Neural progenitor cell (in vitro differentiated cells): Measurements from ENCODE around the gene C19orf33. TPM values are rescaled to one million over a fixed set of nuclear protein-coding genes. Genes with fewer than 3 reads are reported as not detected.

Source experiments
- DNase-seq: peaks from one replicate; pipeline ENCODE4 v3.0.0-alpha.2; 2016; ENCODE audit warnings: low spot score
- H2AFZ ChIP-seq: fragments of 200-600 bp; sonication (generic); replicated peaks from 2 replicates; pipeline ENCODE4 v1.6.1; 2016; ENCODE audit warnings: antibody characterized with exemption
- H3F3A ChIP-seq: fragments of 200-600 bp; sonication (generic); 2 replicates; pipeline ENCODE4 v1.6.1; 2016; ENCODE audit warnings: antibody characterized with exemption, low read depth
- H3K27ac ChIP-seq: fragments of 200-600 bp; sonication (generic); 2 replicates; pipeline ENCODE4 v1.5.1; 2016; ENCODE audit warnings: mild to moderate bottlenecking
- H3K27me3 ChIP-seq: fragments of 200-600 bp; sonication (generic); 2 replicates; pipeline ENCODE4 v1.6.1; 2016; ENCODE audit warnings: mild to moderate bottlenecking, moderate library complexity
- H3K36me3 ChIP-seq: fragments of 200-600 bp; sonication (generic); 2 replicates; pipeline ENCODE4 v1.5.1; 2016
- H3K4me1 ChIP-seq: fragments of 200-600 bp; sonication (generic); 2 replicates; pipeline ENCODE4 v1.6.1; 2016; ENCODE audit warnings: mixed run types
- H3K4me2 ChIP-seq: fragments of 200-600 bp; sonication (generic); 2 replicates; pipeline ENCODE4 v1.6.1; 2016
- H3K4me3 ChIP-seq: fragments of 200-600 bp; sonication (generic); 2 replicates; pipeline ENCODE4 v1.5.1; 2016
- H3K79me2 ChIP-seq: fragments of 200-600 bp; sonication (generic); 2 replicates; pipeline ENCODE4 v1.6.1; 2016; ENCODE audit warnings: low read depth
- H3K9ac ChIP-seq: fragments of 200-600 bp; sonication (generic); 2 replicates; pipeline ENCODE4 v1.6.1; 2016
- H3K9me3 ChIP-seq: fragments of 200-600 bp; sonication (generic); 2 replicates; pipeline ENCODE4 v1.5.1; 2016; ENCODE audit warnings: low read depth
- H4K20me1 ChIP-seq: fragments of 200-600 bp; sonication (generic); 2 replicates; pipeline ENCODE4 v1.6.1; 2016; ENCODE audit warnings: low read depth
- H3K27ac Mint-ChIP-seq: 3 replicates; pipeline ENCODE4 v1.8.0; 2021; ENCODE audit warnings: mixed read lengths
- H3K27me3 Mint-ChIP-seq: 2 replicates; pipeline ENCODE4 v1.8.0; 2022; ENCODE audit warnings: low read depth, mild to moderate bottlenecking, inconsistent platforms, moderate library complexity, mixed read lengths; ENCODE audit not compliant: insufficient read depth
- H3K36me3 Mint-ChIP-seq: 3 replicates; pipeline ENCODE4 v1.8.0; 2021; ENCODE audit warnings: mixed read lengths
- H3K4me1 Mint-ChIP-seq: 3 replicates; pipeline ENCODE4 v1.8.0; 2021; ENCODE audit warnings: mixed read lengths
- H3K4me3 Mint-ChIP-seq: 3 replicates; pipeline ENCODE4 v1.8.0; 2021; ENCODE audit warnings: mild to moderate bottlenecking, moderate library complexity, mixed read lengths
- H3K9me3 Mint-ChIP-seq: 3 replicates; pipeline ENCODE4 v1.8.0; 2020; ENCODE audit warnings: mixed read lengths
- EZH2 ChIP-seq: fragments of 200-600 bp; sonication (generic); IDR thresholded peaks from 2 replicates; pipeline ENCODE4 v1.6.1; 2017; ENCODE audit warnings: antibody characterized with exemption, mild to moderate bottlenecking, moderate library complexity
- EZH2phosphoT487 ChIP-seq: fragments of 200-600 bp; sonication (generic); IDR thresholded peaks from 2 replicates; pipeline ENCODE4 v1.6.1; 2017; ENCODE audit warnings: antibody characterized with exemption
- total RNA-seq: library from RNA; depleted of rRNA; stranded (reverse); fragments of >200 nt; gene quantifications from 2 replicates; pipeline ENCODE4 v1.2.3, GENCODE V29; 2015; ENCODE audit warnings: low replicate concordance
- TF ChIP-seq, protein P1 (sequence below): fragments of 200-600 bp; sonication (generic); IDR thresholded peaks from 2 replicates; pipeline ENCODE4 v1.5.1; 2017; ENCODE audit warnings: antibody characterized with exemption, mild to moderate bottlenecking

C19orf33 gene
- total RNA-seq, 1 donor from 2014 or later = not detected

DNA sequence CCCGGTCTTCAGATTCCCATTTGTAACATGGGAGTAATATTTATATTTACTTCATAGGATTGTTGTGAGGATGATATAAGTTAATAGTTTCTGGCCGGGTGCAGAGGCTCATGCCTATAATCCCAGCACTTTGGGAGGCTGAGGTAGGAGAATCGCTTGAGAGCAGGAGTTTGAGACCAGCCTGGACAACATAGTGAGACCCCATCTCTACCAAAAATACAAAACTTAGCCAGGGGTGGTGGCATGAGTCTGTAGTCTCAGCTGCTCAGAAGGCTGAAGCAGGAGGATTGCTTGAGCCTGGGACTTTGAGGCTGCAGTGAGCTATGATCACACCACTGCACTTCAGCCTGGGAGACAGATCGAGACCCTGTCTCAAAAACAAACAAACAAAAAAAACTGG is 42.8 kb downstream of the C19orf33 start:
- no peak overlapping the region for H3K4me3 Mint-ChIP-seq
- no peaks in the 10 kb centered on the region for H3K4me1 ChIP-seq
- H3K4me2 ChIP-seq = no peak overlapping the region
- no peaks in the 10 kb centered on the region for H3K4me1 Mint-ChIP-seq
- DNase-seq = no peak
- H3K27ac Mint-ChIP-seq = no peak overlapping the region
- no peak overlapping the region for H3K4me3 ChIP-seq
- H3K36me3 Mint-ChIP-seq = no peaks in the 10 kb centered on the region
- H3K27me3 ChIP-seq = no peaks in the 10 kb centered on the region
- H3F3A ChIP-seq = peaks cover 3% of the 10 kb centered on the region
- no peak overlapping the region for H3K9ac ChIP-seq
- no peaks in the 10 kb centered on the region for H3K9me3 Mint-ChIP-seq
- H2AFZ ChIP-seq = no peak overlapping the region
- H3K27ac ChIP-seq = no peak overlapping the region
- H4K20me1 ChIP-seq = no peaks in the 10 kb centered on the region
- peaks cover 3% of the 10 kb centered on the region for H3K27me3 Mint-ChIP-seq
- TF ChIP-seq EZH2 = no peak
- TF ChIP-seq, protein P1, sequence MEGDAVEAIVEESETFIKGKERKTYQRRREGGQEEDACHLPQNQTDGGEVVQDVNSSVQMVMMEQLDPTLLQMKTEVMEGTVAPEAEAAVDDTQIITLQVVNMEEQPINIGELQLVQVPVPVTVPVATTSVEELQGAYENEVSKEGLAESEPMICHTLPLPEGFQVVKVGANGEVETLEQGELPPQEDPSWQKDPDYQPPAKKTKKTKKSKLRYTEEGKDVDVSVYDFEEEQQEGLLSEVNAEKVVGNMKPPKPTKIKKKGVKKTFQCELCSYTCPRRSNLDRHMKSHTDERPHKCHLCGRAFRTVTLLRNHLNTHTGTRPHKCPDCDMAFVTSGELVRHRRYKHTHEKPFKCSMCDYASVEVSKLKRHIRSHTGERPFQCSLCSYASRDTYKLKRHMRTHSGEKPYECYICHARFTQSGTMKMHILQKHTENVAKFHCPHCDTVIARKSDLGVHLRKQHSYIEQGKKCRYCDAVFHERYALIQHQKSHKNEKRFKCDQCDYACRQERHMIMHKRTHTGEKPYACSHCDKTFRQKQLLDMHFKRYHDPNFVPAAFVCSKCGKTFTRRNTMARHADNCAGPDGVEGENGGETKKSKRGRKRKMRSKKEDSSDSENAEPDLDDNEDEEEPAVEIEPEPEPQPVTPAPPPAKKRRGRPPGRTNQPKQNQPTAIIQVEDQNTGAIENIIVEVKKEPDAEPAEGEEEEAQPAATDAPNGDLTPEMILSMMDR = no peak
- no peak for TF ChIP-seq EZH2phosphoT487
- no peaks in the 10 kb centered on the region for H3K79me2 ChIP-seq
- no peaks in the 10 kb centered on the region for H3K9me3 ChIP-seq
- no peaks in the 10 kb centered on the region for H3K36me3 ChIP-seq

DNA sequence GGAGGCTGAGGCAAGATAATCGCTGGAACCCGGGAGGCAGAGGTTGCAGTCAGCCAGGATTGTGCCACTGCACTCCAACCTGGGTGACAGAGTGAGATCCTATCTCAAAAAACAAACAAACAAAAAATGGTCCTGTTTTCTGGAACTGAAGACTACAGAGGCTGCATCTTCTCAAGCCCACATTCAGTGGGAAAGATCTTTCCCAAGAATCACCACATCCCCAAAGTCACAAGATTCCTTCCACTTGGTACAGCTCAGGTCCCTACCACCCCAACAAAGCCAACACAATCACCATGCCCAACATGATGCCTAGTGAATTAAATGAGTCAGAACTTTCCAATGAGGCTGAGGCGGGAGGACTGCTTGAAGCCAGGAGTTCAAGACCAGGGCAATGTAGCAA is 46.8 kb downstream of the C19orf33 start:
- H3K27ac Mint-ChIP-seq = peak overlapping the region; percentile 27

DNA sequence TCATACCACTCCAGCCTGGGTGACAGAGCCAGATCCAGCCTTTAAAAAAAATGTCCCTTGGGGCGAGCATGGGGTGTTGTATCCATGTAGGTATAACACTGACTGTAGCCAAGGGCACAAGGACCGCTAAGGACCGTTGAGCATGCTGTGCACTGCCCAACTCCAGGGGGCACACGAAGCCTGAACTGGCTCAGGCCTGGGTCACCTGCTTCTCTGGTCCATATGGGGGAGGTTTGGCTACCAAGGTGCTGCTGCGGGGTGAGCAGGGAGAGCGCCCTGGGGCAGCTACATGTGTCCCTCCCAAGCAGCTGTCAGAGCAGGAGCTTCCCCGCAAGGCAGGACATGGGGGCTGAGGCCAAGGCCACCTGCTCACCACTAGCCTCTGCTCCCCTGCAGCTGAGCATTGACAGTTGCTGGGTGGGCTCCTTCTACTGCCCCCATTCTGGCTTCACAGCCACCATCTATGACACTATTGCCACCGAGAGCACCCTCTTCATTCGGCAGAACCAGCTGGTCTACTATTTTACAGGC is 47.9 kb downstream of the C19orf33 start:
- no peak overlapping the region for H2AFZ ChIP-seq
- H3K9ac ChIP-seq = no peak overlapping the region
- no peak overlapping the region for H3K4me3 ChIP-seq
- no peak for DNase-seq
- H3K4me1 Mint-ChIP-seq = peaks cover 10% of the 10 kb centered on the region
- no peaks in the 10 kb centered on the region for H3K36me3 ChIP-seq
- H3K9me3 ChIP-seq = no peaks in the 10 kb centered on the region
- peaks cover 10% of the 10 kb centered on the region for H3K27me3 ChIP-seq
- no peaks in the 10 kb centered on the region for H3K36me3 Mint-ChIP-seq
- H3K27me3 Mint-ChIP-seq = peaks cover 6% of the 10 kb centered on the region
- no peak for TF ChIP-seq EZH2phosphoT487
- TF ChIP-seq, protein P1 = no peak
- TF ChIP-seq EZH2 = no peak
- no peaks in the 10 kb centered on the region for H3K79me2 ChIP-seq
- no peaks in the 10 kb centered on the region for H4K20me1 ChIP-seq
- peaks cover 3% of the 10 kb centered on the region for H3F3A ChIP-seq
- H3K27ac ChIP-seq = no peak overlapping the region
- H3K27ac Mint-ChIP-seq = no peak overlapping the region
- H3K9me3 Mint-ChIP-seq = no peaks in the 10 kb centered on the region
- H3K4me3 Mint-ChIP-seq = no peak overlapping the region
- H3K4me1 ChIP-seq = no peaks in the 10 kb centered on the region
- H3K4me2 ChIP-seq = no peak overlapping the region

More for the DNA sequence above, 46.8 kb downstream of the C19orf33 start:
- Histone ChIP-seq H3K27ac (no peak overlapping the region), H3K4me3 (no peak overlapping the region), H3K4me1 (no peaks in the 10 kb centered on the region), H3K36me3 (no peaks in the 10 kb centered on the region), H3K9ac (no peak overlapping the region), H3K4me2 (no peak overlapping the region), H3K27me3 (no peaks in the 10 kb centered on the region), H3F3A (peaks cover 3% of the 10 kb centered on the region), H3K9me3 (no peaks in the 10 kb centered on the region), H3K79me2 (no peaks in the 10 kb centered on the region), H2AFZ (no peak overlapping the region), H4K20me1 (no peaks in the 10 kb centered on the region)
- H3K27me3 Mint-ChIP-seq = peaks cover 6% of the 10 kb centered on the region
- H3K36me3 Mint-ChIP-seq = no peaks in the 10 kb centered on the region
- TF ChIP-seq, protein P1 = no peak
- TF ChIP-seq EZH2 = no peak
- no peak for TF ChIP-seq EZH2phosphoT487
- DNase-seq = no peak
- H3K4me3 Mint-ChIP-seq = no peak overlapping the region
- peaks cover 10% of the 10 kb centered on the region for H3K4me1 Mint-ChIP-seq
- no peaks in the 10 kb centered on the region for H3K9me3 Mint-ChIP-seq
